MM.1S (cell line): ENCODE results near the gene BICD1.

Experiments
- DNase-seq: peaks from one replicate; pipeline ENCODE4 v3.0.0-alpha.2; 2015
- H2AFZ ChIP-seq: fragments of 300-600 bp; sonication (generic); 2 replicates; pipeline ENCODE4 v1.6.0; 2016; ENCODE audit warnings: antibody characterized with exemption, low read length
- H3F3A ChIP-seq: fragments of 300-600 bp; sonication (generic); 2 replicates; pipeline ENCODE4 v1.6.1; 2016; ENCODE audit warnings: mild to moderate bottlenecking, antibody characterized with exemption, low read length, moderate library complexity, mixed read lengths; ENCODE audit not compliant: insufficient read depth
- H3K27ac ChIP-seq: fragments of 300-600 bp; sonication (generic); 2 replicates; pipeline ENCODE4 v1.5.1; 2016; ENCODE audit warnings: mild to moderate bottlenecking, low read length
- H3K27me3 ChIP-seq: fragments of 300-600 bp; sonication (generic); replicated peaks from 2 replicates; pipeline ENCODE4 v1.6.0; 2016; ENCODE audit warnings: low read length; ENCODE audit not compliant: insufficient read depth
- H3K36me3 ChIP-seq: fragments of 300-600 bp; sonication (generic); replicated peaks from 2 replicates; pipeline ENCODE4 v1.6.1; 2016; ENCODE audit warnings: mild to moderate bottlenecking, low read length, mixed read lengths; ENCODE audit not compliant: insufficient read depth
- H3K4me1 ChIP-seq: fragments of 300-600 bp; sonication (generic); 2 replicates; pipeline ENCODE4 v1.6.1; 2016; ENCODE audit warnings: low read length, mixed read lengths
- H3K4me2 ChIP-seq: fragments of 300-600 bp; sonication (generic); 2 replicates; pipeline ENCODE4 v1.6.0; 2016; ENCODE audit warnings: low read depth, low read length
- H3K4me3 ChIP-seq: fragments of 300-600 bp; sonication (generic); 2 replicates; pipeline ENCODE4 v1.5.1; 2016; ENCODE audit warnings: low read length, mixed read lengths
- H3K79me2 ChIP-seq: fragments of 300-600 bp; sonication (generic); 2 replicates; pipeline ENCODE4 v1.6.1; 2016; ENCODE audit warnings: mixed run types, low read length, mixed read lengths
- H3K9ac ChIP-seq: fragments of 300-600 bp; sonication (generic); 2 replicates; pipeline ENCODE4 v1.6.1; 2016; ENCODE audit warnings: low read length, mixed read lengths
- H3K9me2 ChIP-seq: fragments of 300-600 bp; sonication (generic); replicated peaks from 2 replicates; pipeline ENCODE4 v1.6.1; 2016; ENCODE audit warnings: mild to moderate bottlenecking, low read length, mixed read lengths; ENCODE audit not compliant: insufficient read depth
- H3K9me3 ChIP-seq: fragments of 300-600 bp; sonication (generic); replicated peaks from 2 replicates; pipeline ENCODE4 v1.6.1; 2016; ENCODE audit warnings: mild to moderate bottlenecking, low read length, mixed read lengths; ENCODE audit not compliant: insufficient read depth
- H4K20me1 ChIP-seq: fragments of 300-600 bp; sonication (generic); 2 replicates; pipeline ENCODE4 v1.6.1; 2016; ENCODE audit warnings: mild to moderate bottlenecking, low read length, moderate library complexity, mixed read lengths; ENCODE audit not compliant: insufficient read depth
- EZH2 ChIP-seq: fragments of 300-600 bp; sonication (generic); optimal IDR thresholded peaks from 2 replicates; pipeline ENCODE3; 2017; ENCODE audit warnings: low read depth, mild to moderate bottlenecking, antibody characterized with exemption, low read length, mixed read lengths
- EZH2phosphoT487 ChIP-seq: fragments of 300-600 bp; sonication (generic); IDR thresholded peaks from 2 replicates; pipeline ENCODE4 v1.6.1; 2018; ENCODE audit warnings: antibody characterized with exemption, low read length
- TF ChIP-seq, protein P1 (sequence below): fragments of 300-600 bp; sonication (generic); IDR thresholded peaks from 2 replicates; pipeline ENCODE4 v1.5.1; 2016; ENCODE audit warnings: antibody characterized with exemption, low read length, mixed read lengths

BICD1 gene

GRCh38 chr12:32136404-32136803 is 29.8 kb downstream of the BICD1 start:
- peaks cover 25% of the 10 kb centered on the region for H3K4me1 ChIP-seq
- no peak for DNase-seq
- H3K9me2 ChIP-seq: no peaks in the 10 kb centered on the region
- TF ChIP-seq EZH2phosphoT487 (no peak), EZH2 (no peak)
- TF ChIP-seq, protein P1, sequence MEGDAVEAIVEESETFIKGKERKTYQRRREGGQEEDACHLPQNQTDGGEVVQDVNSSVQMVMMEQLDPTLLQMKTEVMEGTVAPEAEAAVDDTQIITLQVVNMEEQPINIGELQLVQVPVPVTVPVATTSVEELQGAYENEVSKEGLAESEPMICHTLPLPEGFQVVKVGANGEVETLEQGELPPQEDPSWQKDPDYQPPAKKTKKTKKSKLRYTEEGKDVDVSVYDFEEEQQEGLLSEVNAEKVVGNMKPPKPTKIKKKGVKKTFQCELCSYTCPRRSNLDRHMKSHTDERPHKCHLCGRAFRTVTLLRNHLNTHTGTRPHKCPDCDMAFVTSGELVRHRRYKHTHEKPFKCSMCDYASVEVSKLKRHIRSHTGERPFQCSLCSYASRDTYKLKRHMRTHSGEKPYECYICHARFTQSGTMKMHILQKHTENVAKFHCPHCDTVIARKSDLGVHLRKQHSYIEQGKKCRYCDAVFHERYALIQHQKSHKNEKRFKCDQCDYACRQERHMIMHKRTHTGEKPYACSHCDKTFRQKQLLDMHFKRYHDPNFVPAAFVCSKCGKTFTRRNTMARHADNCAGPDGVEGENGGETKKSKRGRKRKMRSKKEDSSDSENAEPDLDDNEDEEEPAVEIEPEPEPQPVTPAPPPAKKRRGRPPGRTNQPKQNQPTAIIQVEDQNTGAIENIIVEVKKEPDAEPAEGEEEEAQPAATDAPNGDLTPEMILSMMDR: no peak
- peaks cover 33% of the 10 kb centered on the region for H3K79me2 ChIP-seq
- H3K4me3 ChIP-seq: no peak overlapping the region
- H3K27me3 ChIP-seq: no peaks in the 10 kb centered on the region
- no peaks in the 10 kb centered on the region for H3K9me3 ChIP-seq
- H2AFZ ChIP-seq: no peak overlapping the region
- peaks cover 33% of the 10 kb centered on the region for H3F3A ChIP-seq
- H3K4me2 ChIP-seq: no peak overlapping the region
- no peaks in the 10 kb centered on the region for H3K36me3 ChIP-seq
- no peak overlapping the region for H3K9ac ChIP-seq
- no peak overlapping the region for H3K27ac ChIP-seq
- no peaks in the 10 kb centered on the region for H4K20me1 ChIP-seq

GRCh38 chr12:32139064-32139421 is 32.4 kb downstream of the BICD1 start:
- DNase-seq: peak; percentile 92
- H3K36me3 ChIP-seq: no peaks in the 10 kb centered on the region
- peak overlapping the region; percentile 27; the same call in 1 of the 2 replicates for H2AFZ ChIP-seq
- peak overlapping the region; percentile 93 for H3K27ac ChIP-seq
- no peak for TF ChIP-seq EZH2
- H3K9me2 ChIP-seq: no peaks in the 10 kb centered on the region
- peak overlapping the region; percentile 65 for H3K9ac ChIP-seq
- no peaks in the 10 kb centered on the region for H4K20me1 ChIP-seq
- peak overlapping the region; percentile 84; the same call in 1 of the 2 replicates for H3K4me2 ChIP-seq
- no peaks in the 10 kb centered on the region for H3K27me3 ChIP-seq
- H3K4me3 ChIP-seq: peak overlapping the region; percentile 51
- H3F3A ChIP-seq: peaks cover 36% of the 10 kb centered on the region
- peaks cover 44% of the 10 kb centered on the region for H3K79me2 ChIP-seq
- no peaks in the 10 kb centered on the region for H3K9me3 ChIP-seq
- H3K4me1 ChIP-seq: peaks cover 41% of the 10 kb centered on the region

- no peak for DNase-seq
- peak overlapping the region; percentile 93; the same call in 1 of the 2 replicates for H3K27ac ChIP-seq
- peak overlapping the region; percentile 84; the same call in 1 of the 2 replicates for H3K4me2 ChIP-seq
- no peak overlapping the region for H3K4me3 ChIP-seq
- TF ChIP-seq EZH2phosphoT487 (no peak), EZH2 (no peak)
- TF ChIP-seq, protein P1: no peak
- no peaks in the 10 kb centered on the region for H3K9me3 ChIP-seq
- H3K9ac ChIP-seq: no peak overlapping the region
- no peaks in the 10 kb centered on the region for H4K20me1 ChIP-seq
- H3K9me2 ChIP-seq: no peaks in the 10 kb centered on the region
- H3F3A ChIP-seq: peaks cover 27% of the 10 kb centered on the region
- no peaks in the 10 kb centered on the region for H3K27me3 ChIP-seq
- H3K36me3 ChIP-seq: no peaks in the 10 kb centered on the region
- no peak overlapping the region for H2AFZ ChIP-seq
- H3K79me2 ChIP-seq: peaks cover 51% of the 10 kb centered on the region
- H3K4me1 ChIP-seq: peaks cover 55% of the 10 kb centered on the region
Measured at GRCh38 chr12:32140877-32141276, 34.2 kb downstream of the BICD1 start.

GRCh38 chr12:32145096-32145495 is 38.4 kb downstream of the BICD1 start:
- no peaks in the 10 kb centered on the region for H3K27me3 ChIP-seq
- no peak overlapping the region for H2AFZ ChIP-seq
- no peak overlapping the region for H3K9ac ChIP-seq
- peak overlapping the region; percentile 64 for H3K4me2 ChIP-seq
- no peaks in the 10 kb centered on the region for H3K9me3 ChIP-seq
- H4K20me1 ChIP-seq: no peaks in the 10 kb centered on the region
- H3K9me2 ChIP-seq: no peaks in the 10 kb centered on the region
- peaks cover 47% of the 10 kb centered on the region for H3K4me1 ChIP-seq
- DNase-seq: no peak
- no peak overlapping the region for H3K4me3 ChIP-seq
- no peaks in the 10 kb centered on the region for H3K36me3 ChIP-seq
- H3K27ac ChIP-seq: no peak overlapping the region
- H3K79me2 ChIP-seq: peaks cover 45% of the 10 kb centered on the region
- TF ChIP-seq EZH2phosphoT487: no peak
- TF ChIP-seq, protein P1: no peak
- peaks cover 15% of the 10 kb centered on the region for H3F3A ChIP-seq
